ENCODE data around the gene ST3GAL5. TPM values are rescaled to one million over a fixed set of nuclear protein-coding genes. Genes with fewer than 3 reads are reported as not detected.

Gene ST3GAL5
- total and polyA plus RNA-seq, 7 donors, result 2.8 to 24.2 (median 16.1) TPM

- Histone ChIP-seq H3K36me3 (no peaks in the 10 kb centered on the region), H3K4me3 (no peak overlapping the region), H3K27ac (no peak overlapping the region), H3K4me1 (peaks cover 0 to 13% (median 11%) of the 10 kb centered on the region in 4 donors), H3K27me3 (no peaks in the 10 kb centered on the region), H3K9me3 (no peaks in the 10 kb centered on the region)
- no peak for TF ChIP-seq EP300 (IDR thresholded peaks at IDR 0.05)
- no peak for TF ChIP-seq CTCF (IDR thresholded peaks at IDR 0.05)
- TF ChIP-seq POLR2AphosphoS5 (IDR thresholded peaks at IDR 0.05), result no peak
- TF ChIP-seq POLR2A (IDR thresholded peaks at IDR 0.05), result no peak
- intact Hi-C loops (cut with DNase I), result no loop called here
- no peak for DNase-seq
- WGBS, 2 donors, result 45 to 67% methylated on average over 2 of the region's 2 CpGs
Measured at GRCh38 chr2:85902496-85902895, 13.7 kb upstream of the ST3GAL5 start.

- TF ChIP-seq EP300 (IDR thresholded peaks at IDR 0.05) (no peak), POLR2AphosphoS5 (IDR thresholded peaks at IDR 0.05) (no peak), POLR2A (IDR thresholded peaks at IDR 0.05) (no peak), CTCF (IDR thresholded peaks at IDR 0.05) (no peak)
- WGBS, 2 donors, result 47 to 62% methylated on average over 2 of the region's 2 CpGs
- H3K27me3 ChIP-seq, result no peaks in the 10 kb centered on the region
- DNase-seq, result no peak
- intact Hi-C loops (cut with DNase I), result no loop called here
- H3K4me3 ChIP-seq, result no peak overlapping the region
- H3K4me1 ChIP-seq, result peaks cover 0 to 13% (median 11%) of the 10 kb centered on the region in 4 donors
- H3K27ac ChIP-seq, result no peak overlapping the region
- H3K9me3 ChIP-seq, result no peaks in the 10 kb centered on the region
- H3K36me3 ChIP-seq, result no peaks in the 10 kb centered on the region
Measured at GRCh38 chr2:85901155-85901554, 12.4 kb upstream of the ST3GAL5 start.

GRCh38 chr2:85900366-85900765 lies 11.6 kb upstream of the ST3GAL5 start:
- no peaks in the 10 kb centered on the region for H3K36me3 ChIP-seq
- no peaks in the 10 kb centered on the region for H3K9me3 ChIP-seq
- WGBS, 2 donors, result 81 to 89% methylated on average over 2 of the region's 2 CpGs
- no peak overlapping the region for H3K4me3 ChIP-seq
- H3K27me3 ChIP-seq, result no peaks in the 10 kb centered on the region
- H3K27ac ChIP-seq, result no peak overlapping the region
- intact Hi-C loops (cut with DNase I), result no loop called here
- peaks cover 0 to 7% (median 6%) of the 10 kb centered on the region in 4 donors for H3K4me1 ChIP-seq
- no peak for TF ChIP-seq POLR2AphosphoS5 (IDR thresholded peaks at IDR 0.05)
- no peak for TF ChIP-seq EP300 (IDR thresholded peaks at IDR 0.05)
- no peak for TF ChIP-seq CTCF (IDR thresholded peaks at IDR 0.05)
- TF ChIP-seq POLR2A (IDR thresholded peaks at IDR 0.05), result no peak
- DNase-seq, result no peak

- no peak for DNase-seq
- Histone ChIP-seq H3K36me3 (no peaks in the 10 kb centered on the region), H3K27me3 (no peaks in the 10 kb centered on the region), H3K9me3 (no peaks in the 10 kb centered on the region), H3K4me3 (no peak overlapping the region), H3K4me1 (peaks cover 0 to 1% (median 1%) of the 10 kb centered on the region in 4 donors), H3K27ac (no peak overlapping the region)
- intact Hi-C loops (cut with DNase I), result no loop called here
- no peak for TF ChIP-seq POLR2AphosphoS5 (IDR thresholded peaks at IDR 0.05)
- TF ChIP-seq CTCF (IDR thresholded peaks at IDR 0.05), result no peak
- TF ChIP-seq POLR2A (IDR thresholded peaks at IDR 0.05), result no peak
- no peak for TF ChIP-seq EP300 (IDR thresholded peaks at IDR 0.05)
- 79 to 88% methylated on average over 1 of the region's 1 CpG for WGBS, 2 donors
Measured at GRCh38 chr2:85899849-85900248, 11.1 kb upstream of the ST3GAL5 start.

GRCh38 chr2:85899284-85899683 lies 10.5 kb upstream of the ST3GAL5 start:
- WGBS, 2 donors, result 97 to 100% methylated on average over 1 of the region's 1 CpG
- Histone ChIP-seq H3K27ac (no peak overlapping the region), H3K4me1 (no peaks in the 10 kb centered on the region), H3K27me3 (no peaks in the 10 kb centered on the region), H3K36me3 (no peaks in the 10 kb centered on the region), H3K4me3 (no peak overlapping the region), H3K9me3 (no peaks in the 10 kb centered on the region)
- no peak for DNase-seq
- TF ChIP-seq CTCF (IDR thresholded peaks at IDR 0.05) (no peak), POLR2AphosphoS5 (IDR thresholded peaks at IDR 0.05) (no peak)
- intact Hi-C loops (cut with DNase I), result no loop called here

All from sigmoid colon (tissue), 7 donors.